SJCRH30 (cell line): ENCODE data around the gene ODC1. TPM values are rescaled to one million over a fixed set of nuclear protein-coding genes. Genes with fewer than 3 reads are reported as not detected.
A peak's percentile ranks its signal among the peaks of the same experiment; 100 is the strongest.
"Not testable (repeated sequence)": the region's sequence is repeated elsewhere in the genome, so short reads cannot be mapped to it uniquely, and the experiment has no call there.

Experiments
- DNase-seq, 2 experiments: peaks; one replicate each; pipeline ENCODE4 v3.0.0-alpha.2; 2015 to 2020
- H3K27ac ChIP-seq: fragments of 250-450 bp; sonication (Bioruptor Pico); 2 replicates; pipeline ENCODE4 v1.5.1; 2020; ENCODE audit warnings: mild to moderate bottlenecking, moderate library complexity
- H3K27me3 ChIP-seq: fragments of 250-450 bp; sonication (Bioruptor Pico); 2 replicates; pipeline ENCODE4 v1.5.1; 2020; ENCODE audit warnings: mild to moderate bottlenecking, moderate library complexity
- H3K36me3 ChIP-seq: fragments of 250-450 bp; sonication (Bioruptor Pico); 2 replicates; pipeline ENCODE4 v1.5.1; 2020; ENCODE audit warnings: mild to moderate bottlenecking, moderate library complexity
- H3K4me1 ChIP-seq: fragments of 250-450 bp; sonication (Bioruptor Pico); 2 replicates; pipeline ENCODE4 v1.5.1; 2020; ENCODE audit warnings: mild to moderate bottlenecking, moderate library complexity
- H3K4me3 ChIP-seq: fragments of 250-450 bp; sonication (Bioruptor Pico); 2 replicates; pipeline ENCODE4 v1.5.1; 2020; ENCODE audit warnings: mild to moderate bottlenecking, moderate library complexity
- H3K9me3 ChIP-seq: fragments of 250-450 bp; sonication (Bioruptor Pico); replicated peaks from 2 replicates; pipeline ENCODE4 v1.5.1; 2020; ENCODE audit warnings: mild to moderate bottlenecking, moderate library complexity
- total RNA-seq: library from RNA; depleted of rRNA; stranded (reverse); fragments of >200 nt; shearing (Covaris generic); gene quantifications from 2 replicates; pipeline ENCODE4 v1.2.3, GENCODE V29; 2014; rRNA removed

ODC1 gene
- total RNA-seq: 362 and 380 TPM in 2 replicates

DNA sequence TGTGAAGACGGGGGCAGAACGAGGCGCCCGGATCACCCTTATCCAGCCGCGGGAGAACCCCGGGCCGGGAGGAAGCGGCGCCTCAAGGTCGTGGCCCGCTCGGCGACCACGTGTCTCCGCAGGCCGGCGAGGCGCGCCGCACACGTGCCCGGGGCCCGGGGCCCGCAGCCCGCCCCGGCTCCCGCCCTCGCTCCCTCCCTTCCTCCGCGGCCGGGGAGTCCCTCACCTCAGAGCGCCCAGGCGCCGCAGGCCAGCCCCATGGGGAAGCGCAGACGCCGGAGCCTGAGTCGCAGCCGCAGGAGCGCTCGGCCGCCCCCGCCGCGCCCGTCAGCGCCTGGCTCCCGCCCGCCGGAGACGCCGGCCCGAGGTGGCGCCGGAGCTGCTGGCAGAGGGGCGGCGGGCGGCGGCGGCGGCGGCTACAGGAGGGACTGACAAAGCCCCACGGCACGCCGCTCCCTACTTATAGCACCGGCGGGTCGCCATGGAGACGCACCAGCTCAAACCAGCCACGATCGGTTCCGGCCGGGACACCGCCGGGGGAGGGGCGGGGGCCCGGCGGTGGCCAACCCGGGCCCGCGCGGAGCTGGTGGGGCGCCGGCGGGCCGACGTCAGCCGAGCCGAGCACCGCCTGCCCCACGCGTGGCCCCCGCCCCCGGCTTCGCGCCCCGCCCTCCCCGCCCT, at the start of gene ODC1:
TSS of gene ODC1 (minus strand) at position 433 of the 681 bp plus-strand sequence. CDS start 3,295 bp downstream, outside the sequence.
- Histone ChIP-seq H3K27ac (peak within 1 kb of the TSS; percentile 85), H3K36me3 (peaks cover 23% of the 10 kb centered on the region), H3K9me3 (no peaks in the 10 kb centered on the region; the same call in 1 of the 2 replicates), H3K4me1 (peaks cover 22% of the 10 kb centered on the region), H3K4me3 (peak within 1 kb of the TSS; percentile 78), H3K27me3 (no peaks in the 10 kb centered on the region)
- DNase-seq: peak; percentile 96 to 98

DNA sequence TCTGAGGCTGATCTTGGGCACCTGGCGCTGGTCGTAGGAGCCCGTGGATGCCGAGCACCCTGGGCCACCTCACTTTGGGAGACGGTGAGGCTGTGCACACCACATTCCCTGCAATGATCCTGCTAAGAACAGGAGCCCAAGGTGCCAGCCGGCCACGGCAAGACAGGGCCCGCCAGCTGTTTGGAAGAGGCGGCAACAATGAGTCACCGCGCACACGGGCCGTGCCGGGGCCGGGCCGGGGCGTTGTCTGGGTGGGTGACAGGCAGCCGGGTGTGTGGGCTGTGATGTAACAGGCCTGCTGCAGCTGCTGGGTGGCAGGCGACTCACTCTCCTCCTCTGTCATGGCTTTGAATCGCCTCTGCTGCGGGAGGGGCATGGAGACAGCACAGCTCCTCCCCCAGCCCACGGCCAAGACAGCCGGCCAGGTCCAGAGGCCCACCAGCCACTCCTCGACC, 49.7 kb upstream of the ODC1 start:
- DNase-seq: peak; percentile 98 to 99
- Histone ChIP-seq H3K4me3 (peak overlapping the region; percentile 39), H3K36me3 (no peaks in the 10 kb centered on the region), H3K9me3 (no peaks in the 10 kb centered on the region), H3K4me1 (peaks cover 30% of the 10 kb centered on the region), H3K27ac (peak overlapping the region; percentile 68), H3K27me3 (peaks cover 14% of the 10 kb centered on the region; the same call in 1 of the 2 replicates)

DNA sequence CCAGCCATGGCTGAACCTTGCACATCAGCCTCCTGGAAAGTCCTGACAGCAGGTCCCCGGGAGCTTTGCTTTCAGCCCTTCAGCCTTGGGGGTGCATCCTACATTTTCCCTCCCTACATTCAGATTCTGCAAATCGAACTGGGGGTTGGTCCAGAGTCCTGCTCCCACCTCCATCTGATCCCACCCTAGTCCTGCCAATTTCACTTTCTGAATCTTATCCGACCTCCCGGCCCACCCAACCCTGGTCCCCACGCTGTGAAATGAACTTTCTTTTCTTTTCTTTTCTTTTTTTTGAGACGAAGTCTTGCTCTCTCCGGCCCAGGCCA, 47.8 kb upstream of the ODC1 start:
- H3K4me3 ChIP-seq: no peak overlapping the region
- no peak for DNase-seq
- H3K9me3 ChIP-seq: no peaks in the 10 kb centered on the region; the same call in 1 of the 2 replicates
- H3K27me3 ChIP-seq: peaks cover 14% of the 10 kb centered on the region; the same call in 1 of the 2 replicates
- peaks cover 30% of the 10 kb centered on the region for H3K4me1 ChIP-seq
- no peaks in the 10 kb centered on the region for H3K36me3 ChIP-seq
- no peak overlapping the region for H3K27ac ChIP-seq

GRCh38 chr2:10495311-10495987, 47.3 kb upstream of the ODC1 start:
- no peaks in the 10 kb centered on the region for H3K36me3 ChIP-seq
- peaks cover 14% of the 10 kb centered on the region; the same call in 1 of the 2 replicates for H3K27me3 ChIP-seq
- H3K4me1 ChIP-seq: peaks cover 30% of the 10 kb centered on the region
- DNase-seq: no peak
- no peaks in the 10 kb centered on the region; the same call in 1 of the 2 replicates for H3K9me3 ChIP-seq
- no peak overlapping the region for H3K27ac ChIP-seq
- no peak overlapping the region for H3K4me3 ChIP-seq

DNA sequence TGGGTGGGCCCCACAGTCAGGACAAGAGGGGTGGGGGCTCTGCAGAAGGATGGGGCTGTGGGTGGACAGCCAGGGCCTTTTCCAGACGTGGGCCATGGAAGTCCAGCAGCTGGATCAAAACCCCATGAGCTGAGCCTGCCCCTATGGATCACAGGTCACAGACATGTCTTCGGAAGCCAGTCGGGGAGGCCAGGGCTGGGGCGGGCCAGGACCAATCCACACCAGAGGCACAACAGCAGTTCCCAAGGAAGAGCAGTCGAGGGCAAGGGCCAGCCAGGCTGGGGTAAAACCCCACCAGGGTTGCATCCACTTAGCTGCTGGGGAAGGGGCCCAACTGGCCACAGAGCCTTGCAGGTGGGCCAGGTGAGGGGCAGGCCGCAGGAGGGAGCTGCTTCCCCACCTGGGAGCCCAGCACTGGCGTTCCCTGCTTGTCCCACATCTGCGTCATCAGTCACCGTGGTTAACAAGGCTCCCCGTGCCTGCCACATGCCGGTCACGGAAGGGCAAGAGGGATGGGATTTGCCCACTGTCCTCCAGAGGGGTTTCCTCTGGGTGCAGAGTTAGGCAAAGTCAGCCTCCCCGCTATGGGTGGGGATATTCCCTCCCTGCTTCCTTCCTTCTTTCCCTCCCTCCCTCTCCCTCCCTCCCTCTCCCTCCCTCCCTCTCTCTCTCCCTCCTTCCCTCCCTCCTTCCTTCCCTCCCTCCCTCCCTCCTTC, 46.4 kb upstream of the ODC1 start:
- Histone ChIP-seq H3K27ac (no peak overlapping the region), H3K4me1 (peaks cover 30% of the 10 kb centered on the region), H3K9me3 (no peaks in the 10 kb centered on the region; the same call in 1 of the 2 replicates), H3K4me3 (no peak overlapping the region), H3K27me3 (peaks cover 14% of the 10 kb centered on the region; the same call in 1 of the 2 replicates), H3K36me3 (no peaks in the 10 kb centered on the region)
- no peak for DNase-seq

DNA sequence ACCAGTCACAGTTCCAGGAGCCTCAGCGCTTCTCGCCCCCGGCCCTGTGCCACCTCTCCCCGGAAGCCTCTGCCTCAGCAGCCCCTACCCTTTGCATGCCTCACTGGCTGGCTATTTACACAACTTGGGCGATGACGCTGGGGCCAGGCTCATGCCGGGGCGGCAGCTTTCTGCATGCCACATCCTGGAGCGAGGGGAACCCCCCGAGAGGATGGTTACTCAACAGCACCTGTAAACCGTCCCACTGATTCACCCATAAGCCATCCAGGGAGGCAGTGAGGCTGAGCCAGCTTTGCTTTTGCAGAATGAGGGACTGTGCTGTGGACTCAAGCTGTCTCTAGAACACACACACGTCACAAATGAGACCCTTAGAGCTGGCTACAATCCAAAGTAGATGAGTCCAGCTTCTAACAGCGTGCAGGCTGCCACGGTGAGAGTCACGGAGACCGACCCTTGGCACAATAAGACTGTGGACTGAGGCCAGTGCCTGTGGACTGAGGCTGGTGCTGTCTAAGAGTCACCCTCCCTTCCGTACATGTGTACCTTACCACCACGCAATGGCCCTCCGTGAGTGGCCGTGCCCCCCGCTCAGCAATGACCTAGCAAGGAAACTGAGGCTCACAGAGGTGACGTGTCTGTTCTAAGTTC, 45.6 kb upstream of the ODC1 start:
- Histone ChIP-seq H3K4me3 (no peak overlapping the region), H3K27me3 (peaks cover 14% of the 10 kb centered on the region; the same call in 1 of the 2 replicates), H3K36me3 (no peaks in the 10 kb centered on the region), H3K9me3 (no peaks in the 10 kb centered on the region; the same call in 1 of the 2 replicates), H3K27ac (no peak overlapping the region), H3K4me1 (peaks cover 27% of the 10 kb centered on the region)
- no peak for DNase-seq

DNA sequence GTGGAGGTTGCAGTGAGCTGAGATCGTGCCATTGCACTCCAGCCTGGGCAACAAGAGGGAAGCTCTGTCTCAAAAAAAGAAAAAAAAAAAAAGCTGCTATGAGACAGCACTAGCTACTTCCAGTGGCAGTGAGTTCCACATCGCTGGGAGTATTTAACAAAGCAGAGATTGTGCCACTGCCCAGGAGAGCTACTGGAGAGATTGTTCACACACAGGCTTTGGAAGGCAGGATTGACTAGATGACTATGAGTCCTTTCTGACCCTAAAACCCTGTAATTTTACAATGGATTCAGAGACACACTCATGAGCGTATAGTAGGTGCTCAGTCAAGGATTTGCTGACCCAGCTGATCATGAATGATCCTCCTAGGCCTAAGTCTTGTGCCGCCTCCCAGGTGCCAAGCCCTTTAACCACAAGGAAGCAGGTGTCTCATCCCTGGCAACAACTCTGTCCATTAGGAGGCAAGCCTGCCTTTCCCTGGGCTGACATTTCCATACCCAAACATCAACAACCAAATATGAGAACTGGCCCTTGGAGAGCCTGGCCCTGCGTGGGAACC, 45.0 kb upstream of the ODC1 start:
- H3K27me3 ChIP-seq: peaks cover 14% of the 10 kb centered on the region; the same call in 1 of the 2 replicates
- DNase-seq: no peak
- H3K27ac ChIP-seq: no peak overlapping the region
- H3K4me3 ChIP-seq: no peak overlapping the region
- peaks cover 21% of the 10 kb centered on the region for H3K4me1 ChIP-seq
- H3K9me3 ChIP-seq: no peaks in the 10 kb centered on the region; the same call in 1 of the 2 replicates
- H3K36me3 ChIP-seq: no peaks in the 10 kb centered on the region

DNA sequence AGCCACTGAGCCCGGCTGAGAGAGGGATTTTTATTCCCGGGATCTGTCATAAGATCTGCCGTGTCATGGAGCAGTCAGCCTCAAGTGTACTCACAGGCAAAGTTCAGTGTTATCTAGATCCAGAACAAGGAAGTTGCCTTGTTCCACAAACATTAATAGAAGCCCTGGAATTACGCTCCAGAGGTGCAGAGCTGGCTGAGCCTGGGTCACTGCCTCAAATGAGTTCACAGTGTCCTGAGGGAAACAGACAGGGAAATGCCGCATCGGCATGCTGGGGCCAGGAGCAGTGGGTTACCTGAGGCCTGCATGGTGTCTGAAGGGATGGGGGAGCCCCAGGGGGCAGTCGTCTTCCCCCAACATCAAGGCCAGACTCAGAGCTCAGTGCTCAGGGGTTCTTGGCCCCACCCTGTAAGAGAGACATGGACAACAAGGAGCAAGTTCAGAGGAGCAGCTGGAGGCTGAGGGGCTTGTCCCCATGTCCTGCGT, 42.7 kb upstream of the ODC1 start:
- Histone ChIP-seq H3K4me1 (peaks cover 12% of the 10 kb centered on the region), H3K9me3 (no peaks in the 10 kb centered on the region; the same call in 1 of the 2 replicates), H3K27me3 (peaks cover 10% of the 10 kb centered on the region; the same call in 1 of the 2 replicates), H3K36me3 (no peaks in the 10 kb centered on the region), H3K27ac (no peak overlapping the region), H3K4me3 (no peak overlapping the region)
- no peak for DNase-seq

GRCh38 chr2:10489842-10490555, 41.9 kb upstream of the ODC1 start:
- peak in 1 of 2 experiments; percentile 2 for DNase-seq
- H3K27me3 ChIP-seq: 0 out of 2 replicates have a peak, but pooled peaks cover 4% of the 10 kb centered on the region
- H3K9me3 ChIP-seq: no peaks in the 10 kb centered on the region; the same call in 1 of the 2 replicates
- H3K36me3 ChIP-seq: no peaks in the 10 kb centered on the region
- H3K4me1 ChIP-seq: peaks cover 12% of the 10 kb centered on the region
- no peak overlapping the region for H3K27ac ChIP-seq
- H3K4me3 ChIP-seq: no peak overlapping the region

GRCh38 chr2:10488142-10488541, 40.0 kb upstream of the ODC1 start:
- not testable (repeated sequence) for H3K36me3 ChIP-seq, H3K4me1 ChIP-seq, DNase-seq, H3K27ac ChIP-seq, H3K9me3 ChIP-seq, H3K4me3 ChIP-seq, H3K27me3 ChIP-seq

DNA sequence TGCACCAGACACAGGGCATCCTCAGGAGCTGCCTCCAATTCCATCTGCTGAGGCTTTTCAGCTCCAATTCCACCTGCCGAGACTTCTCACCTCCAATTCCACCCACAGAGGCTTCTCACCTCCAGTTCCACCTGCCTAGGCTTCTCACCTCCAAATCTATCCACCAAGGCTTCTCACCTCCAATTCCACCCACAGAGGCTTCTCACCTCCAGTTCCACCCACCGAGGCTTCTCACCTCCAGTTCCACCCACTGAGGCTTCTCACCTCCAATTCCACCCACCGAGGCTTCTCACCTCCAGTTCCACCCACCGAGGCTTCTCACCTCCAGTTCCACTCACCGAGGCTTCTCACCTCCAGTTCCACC, 39.6 kb upstream of the ODC1 start:
- H3K9me3 ChIP-seq, DNase-seq, H3K27ac ChIP-seq: not testable (repeated sequence)

DNA sequence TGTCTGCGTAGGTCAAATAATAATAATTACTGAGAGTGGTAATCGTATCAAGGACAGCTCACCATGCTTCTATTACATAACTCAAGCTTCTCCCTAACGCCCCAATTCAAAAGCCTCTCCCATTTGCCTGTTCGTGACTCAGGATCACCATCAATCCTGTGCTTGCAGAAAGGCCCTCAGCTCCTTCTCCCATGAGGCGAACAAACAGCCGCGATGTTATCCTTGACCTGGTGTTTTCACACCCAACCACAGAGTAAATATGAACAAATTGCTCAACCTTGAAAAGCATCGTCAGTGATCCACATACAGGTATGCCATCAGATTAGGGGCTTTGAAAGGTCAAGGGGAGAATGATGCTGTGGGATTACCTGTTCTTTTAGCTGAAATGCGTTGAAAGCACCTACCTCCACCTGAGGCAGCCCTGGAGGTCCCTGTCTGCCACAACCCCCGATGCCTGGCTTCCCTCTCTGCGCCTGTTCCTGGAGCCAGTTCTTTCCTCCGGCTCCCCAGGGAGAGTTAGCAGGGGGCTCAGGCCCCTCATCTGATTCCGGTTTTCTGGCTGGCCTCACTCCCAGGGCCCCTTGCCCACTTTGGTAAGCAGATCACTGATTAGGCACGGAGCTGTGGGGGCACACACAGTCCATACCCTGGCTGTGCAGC, 39.1 kb upstream of the ODC1 start:
- no peak overlapping the region for H3K27ac ChIP-seq
- H3K9me3 ChIP-seq: no peaks in the 10 kb centered on the region; the same call in 1 of the 2 replicates
- DNase-seq: no peak
- no peak overlapping the region for H3K4me3 ChIP-seq
- H3K27me3 ChIP-seq: no peaks in the 10 kb centered on the region
- no peaks in the 10 kb centered on the region for H3K36me3 ChIP-seq
- peaks cover 7% of the 10 kb centered on the region for H3K4me1 ChIP-seq

More for the DNA sequence above, 39.6 kb upstream of the ODC1 start:
- not testable (repeated sequence) for H3K27me3 ChIP-seq, H3K4me3 ChIP-seq, H3K36me3 ChIP-seq, H3K4me1 ChIP-seq

DNA sequence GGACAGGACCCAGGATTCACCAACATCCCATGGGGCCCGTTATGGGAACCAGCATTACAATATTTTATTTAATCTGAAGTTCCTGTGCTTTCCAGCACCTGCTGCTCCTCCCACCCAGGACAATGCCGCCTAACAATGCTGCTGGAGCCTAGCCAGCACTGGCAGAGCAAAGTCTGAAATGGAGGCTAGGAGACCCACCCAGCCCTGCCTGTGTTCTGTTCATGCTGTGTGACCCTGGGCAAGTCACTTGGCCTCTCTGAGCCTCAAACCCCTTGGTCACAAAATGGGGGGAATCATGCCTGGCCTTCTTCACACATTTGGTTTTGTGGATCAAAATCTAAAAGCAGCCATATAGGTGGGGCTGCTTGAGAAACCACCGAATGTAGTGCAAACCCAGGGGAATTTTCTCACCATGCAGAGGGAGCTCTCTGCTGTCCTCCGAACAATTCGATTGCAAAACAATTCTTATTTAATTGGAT, 38.5 kb upstream of the ODC1 start:
- peak; percentile 63 to 84 for DNase-seq
- Histone ChIP-seq H3K9me3 (no peaks in the 10 kb centered on the region), H3K4me1 (peaks cover 7% of the 10 kb centered on the region), H3K4me3 (no peak overlapping the region), H3K27me3 (no peaks in the 10 kb centered on the region), H3K27ac (no peak overlapping the region), H3K36me3 (no peaks in the 10 kb centered on the region)
